ENCODE data around the gene OMA1. TPM values are rescaled to one million over a fixed set of nuclear protein-coding genes. Genes with fewer than 3 reads are reported as not detected.

The OMA1 gene
- 71.8 TPM for total RNA-seq

DNA sequence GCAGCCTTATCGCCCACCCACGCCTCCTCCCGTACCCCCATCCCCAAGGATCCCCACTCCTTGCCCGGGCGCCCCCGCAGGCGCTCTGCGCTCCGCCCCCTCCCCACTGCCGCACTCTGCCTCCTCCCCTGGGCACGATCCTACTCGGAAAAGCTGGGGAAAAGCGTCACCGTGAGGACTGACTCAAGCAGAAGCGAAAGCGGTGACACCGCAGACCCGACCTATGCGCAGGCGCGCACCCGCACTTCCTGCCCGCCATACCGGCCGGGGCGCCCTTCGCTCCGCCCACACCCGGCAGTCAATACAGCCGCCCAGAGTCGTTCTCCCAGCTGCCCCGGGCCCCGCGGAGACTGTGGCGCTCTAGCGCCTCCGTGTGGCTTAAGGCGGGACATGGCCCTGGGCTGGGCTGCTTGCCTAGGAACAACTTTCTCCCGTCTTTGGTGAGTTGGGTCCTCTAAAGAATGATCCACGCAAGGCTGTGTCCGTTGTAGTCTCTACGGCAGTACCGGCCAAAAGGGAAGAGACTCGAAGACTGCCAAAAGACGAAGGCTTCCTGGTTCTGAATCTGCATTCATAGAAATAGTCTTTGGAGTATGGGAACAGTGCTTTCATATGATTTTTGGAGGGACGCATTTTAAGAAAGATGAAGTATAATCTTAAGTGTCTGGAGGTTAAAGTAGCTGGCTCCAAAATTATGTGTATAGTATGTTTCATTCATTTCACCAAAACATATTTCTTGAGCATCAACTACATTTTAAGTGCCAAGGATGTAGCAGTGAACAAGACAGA lies at the start of gene OMA1:
OMA1 (minus strand) TSS at position 207 of the 789 bp plus-strand sequence. CDS start 7,432 bp downstream, outside the sequence.

DNA sequence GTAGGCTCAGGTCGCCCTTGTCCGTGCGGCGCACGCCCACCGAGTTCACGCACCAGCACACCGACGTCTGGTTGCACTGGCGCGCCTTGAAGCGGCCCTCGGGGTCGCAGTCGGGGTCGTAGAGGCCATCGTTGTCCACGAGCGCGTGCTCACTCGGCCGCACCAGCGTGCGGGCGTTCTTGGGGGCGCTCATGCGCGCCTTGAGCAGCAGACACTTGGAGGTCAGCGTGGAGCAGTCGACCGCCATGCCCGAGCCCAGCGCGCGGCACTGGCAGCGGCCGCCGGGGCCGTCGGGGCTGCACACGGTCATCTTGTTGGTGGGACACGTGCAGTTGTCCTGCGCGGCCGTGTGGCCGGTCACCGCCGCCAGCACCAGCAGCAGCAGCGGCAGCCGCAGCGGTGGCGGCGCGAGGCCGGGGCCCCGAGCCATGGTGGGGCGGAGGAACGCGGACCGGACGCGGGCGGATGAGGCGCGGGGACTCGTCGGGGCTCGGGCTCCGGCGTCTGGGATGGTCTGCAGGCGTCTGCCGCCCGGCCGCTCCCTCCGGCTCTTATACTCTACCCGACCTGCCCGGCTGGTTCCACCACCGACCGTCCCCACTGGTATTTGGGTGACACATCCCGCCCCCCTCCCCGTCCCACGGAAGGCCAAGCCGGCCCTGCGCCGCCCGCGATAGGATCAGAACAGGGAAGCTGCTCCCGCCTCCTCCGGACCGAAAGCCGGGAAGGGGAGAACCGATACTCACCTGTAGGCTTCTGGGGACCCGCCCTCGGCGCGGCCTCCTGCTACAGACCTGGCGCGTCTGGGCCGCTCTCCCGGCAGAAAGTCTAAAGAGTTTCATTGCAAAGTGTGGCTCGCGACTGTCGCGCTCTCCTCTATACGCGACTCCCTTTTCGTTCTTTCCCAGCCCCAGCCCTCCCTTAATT lies 30.5 kb upstream of the OMA1 start, which contains the start of gene TACSTD2:
TACSTD2 (minus strand) TSS at position 526 of the 927 bp plus-strand sequence; CDS start at position 430, 96 bp downstream.

Other genes with a start within 250 kb of the OMA1 start
- gene TACSTD2, start 30.5 kb upstream of the OMA1 start, total RNA-seq, result 22.6 TPM
- gene MYSM1, start 153.3 kb upstream of the OMA1 start, total RNA-seq, result 57.0 TPM
- 281 TPM for gene JUN, start 237.3 kb upstream of the OMA1 start, total RNA-seq

Data from camera-type eye (tissue), 1 donor.